OCI-LY1 (cell line): Measurements from ENCODE around the gene TAS1R1.

Experiments
- CTCF ChIP-seq: fragments of 200-600 bp; sonication (generic), shearing (Covaris generic); IDR thresholded peaks from 2 replicates; pipeline ENCODE4 v1.5.1; 2017; ENCODE audit warnings: mild to moderate bottlenecking, antibody characterized with exemption, low read length, moderate library complexity, mixed read lengths
- EZH2 ChIP-seq: fragments of 200-600 bp; sonication (generic), shearing (Covaris generic); IDR thresholded peaks from 2 replicates; pipeline ENCODE4 v1.8.0; 2017; ENCODE audit warnings: borderline replicate concordance, mixed run types, mild to moderate bottlenecking, antibody characterized with exemption, low read length, moderate library complexity, mixed read lengths

- TF ChIP-seq CTCF (no peak), EZH2 (no peak)
These were observed 22.9 kb downstream of the TAS1R1 start for GRCh38 chr1:6577831-6578525.
